Peyer's patch (tissue), 4 donors: ENCODE data around the gene NEIL1. TPM values are rescaled to one million over a fixed set of nuclear protein-coding genes. Genes with fewer than 3 reads are reported as not detected.
"Not testable (repeated sequence)": the region's sequence is repeated elsewhere in the genome, so short reads cannot be mapped to it uniquely, and the experiment has no call there.

Source experiments
- DNase-seq, 3 donors: peaks; one replicate each; pipeline ENCODE4 v3.0.0-alpha.2; 2017 to 2019
- H3K27ac ChIP-seq, 4 donors: fragments of 200-600 bp; sonication (generic); one replicate each; pipeline ENCODE4 v1.5.1; 2016 to 2019
- H3K27me3 ChIP-seq, 2 donors: fragments of 200-600 bp; sonication (generic); one replicate each; pipeline ENCODE4 v1.5.1; 2019
- H3K36me3 ChIP-seq, 3 donors: fragments of 200-600 bp; sonication (generic); one replicate each; pipeline ENCODE4 v1.5.1; 2016 to 2019
- H3K4me1 ChIP-seq, 4 donors: fragments of 200-600 bp; sonication (generic); one replicate each; pipeline ENCODE4 v1.5.1; 2016 to 2019
- H3K4me3 ChIP-seq, 4 donors: fragments of 200-600 bp; sonication (generic); 1 replicate in 3 of 4; 2 replicates in 1 of 4; pipeline ENCODE4 v1.5.1; 2016 to 2019; ENCODE audit warnings: mild to moderate bottlenecking in 1 of 4
- H3K9me3 ChIP-seq, 4 donors: fragments of 200-600 bp; sonication (generic); one replicate each; pipeline ENCODE4 v1.5.1; 2016 to 2019; ENCODE audit warnings: mild to moderate bottlenecking in 1 of 4
- CTCF ChIP-seq, 6 experiments: fragments of 450-650 bp in 4 of 6; fragments of 200-600 bp in 2 of 6; sonication (generic) in 1 of 6; IDR thresholded peaks; one replicate each; pipeline ENCODE4 v1.5.1; 2017 to 2019; ENCODE audit warnings: antibody characterized with exemption in 6 of 6, mild to moderate bottlenecking in 3 of 6, moderate library complexity in 1 of 6
- POLR2A ChIP-seq, 2 donors: fragments of 450-650 bp; IDR thresholded peaks; one replicate each; pipeline ENCODE4 v1.5.1; 2017; ENCODE audit warnings: antibody characterized with exemption in 2 of 2, mild to moderate bottlenecking in 2 of 2, moderate library complexity in 2 of 2
- total RNA-seq, 4 donors: library from RNA; depleted of rRNA; stranded (reverse); fragments of >200 nt; gene quantifications; one replicate each; pipeline ENCODE4 v1.1.0, GENCODE V29; 2016

NEIL1 gene
- total RNA-seq, 4 donors from 2014 or later: 63.7 to 173 (median 112) TPM

GRCh38 chr15:75348562-75349350, 1.9 kb downstream of the NEIL1 start:
- H3K27me3 ChIP-seq: no peaks in the 10 kb centered on the region
- H3K4me3 ChIP-seq: peak overlapping the region; percentile 56 to 89 (median 73)
- H3K27ac ChIP-seq: peak overlapping the region in 1 of 4 donors; percentile 81
- H3K4me1 ChIP-seq: peaks cover 0 to 21% (median 8%) of the 10 kb centered on the region in 4 donors
- H3K36me3 ChIP-seq: no peaks in the 10 kb centered on the region
- peaks cover 0 to 26% (median 0%) of the 10 kb centered on the region in 4 donors for H3K9me3 ChIP-seq
- no peak for DNase-seq
- TF ChIP-seq POLR2A (IDR thresholded peaks at IDR 0.05): no peak
- TF ChIP-seq CTCF (IDR thresholded peaks at IDR 0.05): no peak

- H3K27ac ChIP-seq: peak overlapping the region in 2 of 4 donors; percentile 50 to 51
- H3K36me3 ChIP-seq, H3K27me3 ChIP-seq, H3K4me3 ChIP-seq, DNase-seq: not testable (repeated sequence)
- H3K9me3 ChIP-seq: peaks cover 0 to 26% (median 0%) of the 10 kb centered on the region in 4 donors
- peaks cover 0 to 23% (median 8%) of the 10 kb centered on the region in 4 donors for H3K4me1 ChIP-seq
Observed at GRCh38 chr15:75349351-75349669, 2.5 kb downstream of the NEIL1 start.

GRCh38 chr15:75349851-75350588, 3.2 kb downstream of the NEIL1 start:
- no peaks in the 10 kb centered on the region for H3K36me3 ChIP-seq
- peaks cover 0 to 23% (median 8%) of the 10 kb centered on the region in 4 donors for H3K4me1 ChIP-seq
- H3K4me3 ChIP-seq: no peak overlapping the region
- peaks cover 0 to 26% (median 0%) of the 10 kb centered on the region in 4 donors for H3K9me3 ChIP-seq
- TF ChIP-seq POLR2A (IDR thresholded peaks at IDR 0.05): no peak
- peak; percentile 45 to 91 (median 88) for DNase-seq
- H3K27ac ChIP-seq: peak overlapping the region in 3 of 4 donors; percentile 23 to 51 (median 50)
- no peaks in the 10 kb centered on the region for H3K27me3 ChIP-seq

GRCh38 chr15:75350601-75351361, 3.9 kb downstream of the NEIL1 start:
- H3K9me3 ChIP-seq: peaks cover 0 to 26% (median 0%) of the 10 kb centered on the region in 4 donors
- no peak overlapping the region for H3K4me3 ChIP-seq
- DNase-seq: no peak
- peaks cover 0 to 23% (median 8%) of the 10 kb centered on the region in 4 donors for H3K4me1 ChIP-seq
- TF ChIP-seq POLR2A (IDR thresholded peaks at IDR 0.05): no peak
- no peak for TF ChIP-seq CTCF (IDR thresholded peaks at IDR 0.05)
- H3K27me3 ChIP-seq: no peaks in the 10 kb centered on the region
- H3K27ac ChIP-seq: peak overlapping the region in 3 of 4 donors; percentile 23 to 51 (median 50)
- peaks cover 0 to 6% (median 0%) of the 10 kb centered on the region in 3 donors for H3K36me3 ChIP-seq

- Histone ChIP-seq H3K9me3 (peaks cover 0 to 26% (median 0%) of the 10 kb centered on the region in 4 donors), H3K27me3 (no peaks in the 10 kb centered on the region), H3K4me1 (peaks cover 0 to 16% (median 6%) of the 10 kb centered on the region in 4 donors), H3K36me3 (peaks cover 0 to 18% (median 0%) of the 10 kb centered on the region in 3 donors), H3K27ac (no peak overlapping the region), H3K4me3 (no peak overlapping the region)
- no peak for DNase-seq
- TF ChIP-seq CTCF (IDR thresholded peaks at IDR 0.05): no peak
- no peak for TF ChIP-seq POLR2A (IDR thresholded peaks at IDR 0.05)
Observed at GRCh38 chr15:75352186-75353080, 5.6 kb downstream of the NEIL1 start.
